IMR-90 (cell line): ENCODE data around the gene GJC3. TPM values are rescaled to one million over a fixed set of nuclear protein-coding genes. Genes with fewer than 3 reads are reported as not detected.

Experiments
- ATAC-seq: fragments of 200-7000 bp; cut with Tn5 transposase; 2 replicates; pipeline ENCODE4 v1.9.1; 2020; ENCODE audit warnings: low read depth, mild to moderate bottlenecking, moderate library complexity
- BruUV-seq: library from RNA; stranded (reverse); fragments of 400-500 nt; replicated peaks from 2 replicates; lab custom pipeline; 2021; lab: Mats Ljungman, UMichigan
- CTCF ChIA-PET: fragments of 300-600 bp; formaldehyde crosslinking; extraction: SDS; loops from one replicate; lab custom pipeline; 2021; ENCODE audit warnings: antibody characterized with exemption; lab: Yijun Ruan, JAX
- POLR2A ChIA-PET: fragments of 300-600 bp; sonication (Branson Sonifier 250); formaldehyde crosslinking; loops from one replicate; lab custom pipeline; 2022; ENCODE audit warnings: antibody characterized with exemption; ENCODE audit not compliant: unreplicated experiment; lab: Charles Lee
- DNase-seq: peaks from one replicate; pipeline ENCODE4 v3.0.0; 2013
- H2AFZ ChIP-seq: replicated peaks from 2 replicates; pipeline ENCODE3; 2013; ENCODE audit warnings: low read length, mild to moderate bottlenecking; ENCODE audit not compliant: poor library complexity
- H2AK5ac ChIP-seq: 2 replicates; pipeline ENCODE4 v1.6.1; 2013; ENCODE audit warnings: low read depth, low read length, inconsistent platforms
- H2AK9ac ChIP-seq: replicated peaks from 2 replicates; pipeline ENCODE3; 2013; ENCODE audit warnings: mild to moderate bottlenecking, low read depth, low read length, moderate library complexity; ENCODE audit not compliant: poor library complexity
- H2BK120ac ChIP-seq: 2 replicates; pipeline ENCODE4 v1.6.1; 2013; ENCODE audit warnings: low read depth, low read length, inconsistent platforms
- H2BK15ac ChIP-seq: 3 replicates; pipeline ENCODE4 v1.6.1; 2013; ENCODE audit warnings: low read depth, low read length, inconsistent platforms
- H2BK20ac ChIP-seq: 2 replicates; pipeline ENCODE4 v1.6.1; 2013; ENCODE audit warnings: low read depth, mild to moderate bottlenecking, inconsistent platforms, low read length, moderate library complexity
- H2BK5ac ChIP-seq: 2 replicates; pipeline ENCODE4 v1.6.1; 2013; ENCODE audit warnings: mild to moderate bottlenecking, low read depth, low read length, inconsistent platforms; ENCODE audit not compliant: poor library complexity, severe bottlenecking
- H3K14ac ChIP-seq: replicated peaks from 2 replicates; pipeline ENCODE4 v1.6.1; 2013; ENCODE audit warnings: low read depth, low read length, inconsistent platforms
- H3K18ac ChIP-seq: 2 replicates; pipeline ENCODE4 v1.6.1; 2013; ENCODE audit warnings: low read depth, low read length, control low read depth
- H3K23ac ChIP-seq: 2 replicates; pipeline ENCODE4 v1.6.1; 2013; ENCODE audit warnings: low read depth, low read length, inconsistent platforms
- H3K27ac ChIP-seq: 2 replicates; pipeline ENCODE4 v1.5.1; 2013; ENCODE audit warnings: mild to moderate bottlenecking, control low read depth, low read length; ENCODE audit not compliant: insufficient read depth
- H3K27me3 ChIP-seq: 2 replicates; pipeline ENCODE4 v1.6.1; 2013; ENCODE audit warnings: low read length; ENCODE audit not compliant: control insufficient read depth, insufficient read depth
- H3K36me3 ChIP-seq: 2 replicates; pipeline ENCODE4 v1.6.1; 2013; ENCODE audit warnings: low read length, mixed read lengths; ENCODE audit not compliant: control insufficient read depth, insufficient read depth
- H3K4ac ChIP-seq: 2 replicates; pipeline ENCODE4 v1.6.1; 2013; ENCODE audit warnings: low read depth, low read length, inconsistent platforms
- H3K4me1 ChIP-seq: 2 replicates; pipeline ENCODE4 v1.6.1; 2013; ENCODE audit warnings: low read length, mixed read lengths; ENCODE audit not compliant: control insufficient read depth, insufficient read depth
- H3K4me2 ChIP-seq: 2 replicates; pipeline ENCODE4 v1.6.1; 2013; ENCODE audit warnings: low read depth, mild to moderate bottlenecking, control low read depth, low read length, moderate library complexity
- H3K4me3 ChIP-seq: 2 replicates; pipeline ENCODE4 v1.5.1; 2013; ENCODE audit warnings: low read depth, mild to moderate bottlenecking, control low read depth, low read length, moderate library complexity; ENCODE audit not compliant: insufficient read depth
- H3K56ac ChIP-seq: 2 replicates; pipeline ENCODE4 v1.6.1; 2013; ENCODE audit warnings: low read length, inconsistent platforms; ENCODE audit not compliant: insufficient read depth; ENCODE audit errors: extremely low read depth
- H3K79me1 ChIP-seq, 2 experiments: 2 replicates each; pipeline ENCODE4 v1.6.1; 2013; ENCODE audit warnings: low read length in 2 of 2, inconsistent platforms in 1 of 2, low read depth in 1 of 2
- H3K9ac ChIP-seq: 2 replicates; pipeline ENCODE4 v1.6.1; 2013; ENCODE audit warnings: low read depth, low read length, control low read depth
- H3K9me1 ChIP-seq: 2 replicates; pipeline ENCODE4 v1.6.1; 2013; ENCODE audit warnings: low read length, inconsistent platforms; ENCODE audit not compliant: insufficient read depth
- H3K9me3 ChIP-seq: 2 replicates; pipeline ENCODE4 v1.6.1; 2013; ENCODE audit warnings: low read length; ENCODE audit not compliant: control insufficient read depth, insufficient read depth
- H4K20me1 ChIP-seq: 2 replicates; pipeline ENCODE4 v1.6.1; 2013; ENCODE audit warnings: low read length, inconsistent platforms; ENCODE audit not compliant: insufficient read depth
- H4K5ac ChIP-seq: 2 replicates; pipeline ENCODE4 v1.6.1; 2013; ENCODE audit warnings: mild to moderate bottlenecking, low read depth, low read length, control low read depth
- H4K8ac ChIP-seq, 2 experiments: 2 replicates each; pipeline ENCODE4 v1.6.1; 2013; ENCODE audit warnings: low read depth in 2 of 2, low read length in 2 of 2, control low read depth in 1 of 2, inconsistent platforms in 1 of 2
- H4K91ac ChIP-seq: 2 replicates; pipeline ENCODE4 v1.6.1; 2013; ENCODE audit warnings: low read depth, low read length, inconsistent platforms; ENCODE audit not compliant: insufficient read depth
- BHLHE40 ChIP-seq: fragments of 150-350 bp; IDR thresholded peaks from 2 replicates; pipeline ENCODE4 v1.6.1; 2016; ENCODE audit warnings: mild to moderate bottlenecking, low read depth, low read length
- CEBPB ChIP-seq: IDR thresholded peaks from 2 replicates; pipeline ENCODE4 v1.6.1; 2012; ENCODE audit warnings: low read depth, low read length, improper control_type of control experiment
- CHD1 ChIP-seq: IDR thresholded peaks from 2 replicates; pipeline ENCODE4 v1.6.1; 2012; ENCODE audit warnings: low read depth, low read length, improper control_type of control experiment
- FOS ChIP-seq: fragments of 150-350 bp; IDR thresholded peaks from 2 replicates; pipeline ENCODE4 v1.6.1; 2016; ENCODE audit warnings: low read depth, low read length
- MAFK ChIP-seq: IDR thresholded peaks from 2 replicates; pipeline ENCODE4 v1.6.1; 2012; ENCODE audit warnings: low read depth, low read length, improper control_type of control experiment
- MAZ ChIP-seq: IDR thresholded peaks from 2 replicates; pipeline ENCODE4 v1.6.1; 2012; ENCODE audit warnings: low read depth, mild to moderate bottlenecking, low read length, improper control_type of control experiment, moderate library complexity, borderline replicate concordance
- MXI1 ChIP-seq: IDR thresholded peaks from 2 replicates; pipeline ENCODE4 v1.6.1; 2012; ENCODE audit warnings: low read depth, mild to moderate bottlenecking, low read length, moderate library complexity, borderline replicate concordance
- NFE2L2 ChIP-seq: fragments of 150-350 bp; IDR thresholded peaks from 2 replicates; pipeline ENCODE4 v1.6.1; 2016; ENCODE audit warnings: low read depth, mild to moderate bottlenecking, low read length
- POLR2A ChIP-seq: IDR thresholded peaks from 2 replicates; pipeline ENCODE4 v1.6.1; 2012; ENCODE audit warnings: mild to moderate bottlenecking, low read depth, low read length
- RAD21 ChIP-seq: IDR thresholded peaks from 2 replicates; pipeline ENCODE4 v1.6.1; 2012; ENCODE audit warnings: low read length, improper control_type of control experiment
- RCOR1 ChIP-seq: IDR thresholded peaks from 2 replicates; pipeline ENCODE4 v1.6.1; 2012; ENCODE audit warnings: mild to moderate bottlenecking, low read length, improper control_type of control experiment; ENCODE audit not compliant: insufficient replicate concordance
- SMC3 ChIP-seq: fragments of 150-350 bp; IDR thresholded peaks from 2 replicates; pipeline ENCODE4 v1.6.1; 2016; ENCODE audit warnings: low read depth, mild to moderate bottlenecking, antibody characterized with exemption, low read length, moderate library complexity
- WGBS, 2 experiments: methylation state at CpG; one replicate each; pipeline versions ENCODE4 v1.1.5 to v1.1.7; 2013; ENCODE audit warnings: missing lambda C conversion rate in 2 of 2; ENCODE audit not compliant: insufficient read length in 1 of 2; ENCODE audit errors: extremely low coverage in 2 of 2; 5-methylcytosine and 5-hydroxymethylcytosine counted together
- dilution Hi-C: fragments of 300-500 bp; cut with HindIII; formaldehyde crosslinking; loops from one replicate; pipeline ENCODE4 v1.14.3; 2018; ENCODE audit warnings: low sequenced_read_pairs; ENCODE audit not compliant: unreplicated experiment
- in situ Hi-C: fragments of 300-500 bp; cut with MboI; formaldehyde crosslinking; loops from 3 replicates; pipeline ENCODE4 v1.14.3; 2019; ENCODE audit warnings: low sequenced_read_pairs, inconsistent platforms, mixed read lengths
- intact Hi-C: fragments of 100-400 bp; cut with micrococcal nuclease; formaldehyde crosslinking; loops from 2 replicates; pipeline ENCODE4 v1.10.0; 2022
- polyA plus RNA-seq, 3 experiments: library from polyadenylated mRNA; depleted of rRNA; stranded (reverse); fragments of >200 nt; gene quantifications; 2 replicates each; pipeline ENCODE4 v1.2.3, GENCODE V29; 2012; ENCODE audit warnings: low replicate concordance in 1 of 3
- total RNA-seq: library from RNA; depleted of rRNA; stranded (reverse); fragments of >200 nt; gene quantifications from 2 replicates; pipeline ENCODE4 v1.2.3, GENCODE V29; 2012
- TF ChIP-seq, protein P1 (sequence below): conservative IDR thresholded peaks from 2 replicates; pipeline ENCODE4 v1.5.1; 2012; ENCODE audit warnings: mild to moderate bottlenecking, low read depth, low read length, improper control_type of control experiment
- TF ChIP-seq, protein P2 (sequence below): fragments of 150-350 bp; IDR thresholded peaks from 2 replicates; pipeline ENCODE4 v1.6.1; 2017; ENCODE audit warnings: mild to moderate bottlenecking, antibody characterized with exemption, low read length, low read depth

Gene GJC3
- total and polyA plus RNA-seq, 2 of the 4 experiments (the other 2 are of a cell fraction), result not detected

DNA sequence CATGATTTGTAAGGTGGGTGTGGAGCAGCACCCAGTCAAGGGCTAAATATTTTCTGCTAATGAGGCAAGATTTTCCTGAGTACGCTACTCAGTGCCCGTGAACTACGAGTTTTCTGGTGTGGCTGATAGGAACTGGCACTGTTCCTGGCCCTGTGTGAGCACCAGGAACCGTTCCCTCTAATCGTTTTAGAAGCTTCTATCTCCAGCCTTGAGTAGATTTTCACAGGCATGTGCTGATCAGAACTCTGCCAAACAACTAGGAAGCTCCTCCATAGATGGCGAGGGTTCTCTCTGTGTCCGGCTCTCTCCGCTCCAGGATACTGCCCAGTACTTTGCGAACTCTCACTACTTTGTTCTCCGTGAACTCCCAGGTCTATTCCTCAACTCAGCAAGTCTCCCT lies 27.8 kb downstream of the GJC3 start (continued):
- no peak for TF ChIP-seq RCOR1

DNA sequence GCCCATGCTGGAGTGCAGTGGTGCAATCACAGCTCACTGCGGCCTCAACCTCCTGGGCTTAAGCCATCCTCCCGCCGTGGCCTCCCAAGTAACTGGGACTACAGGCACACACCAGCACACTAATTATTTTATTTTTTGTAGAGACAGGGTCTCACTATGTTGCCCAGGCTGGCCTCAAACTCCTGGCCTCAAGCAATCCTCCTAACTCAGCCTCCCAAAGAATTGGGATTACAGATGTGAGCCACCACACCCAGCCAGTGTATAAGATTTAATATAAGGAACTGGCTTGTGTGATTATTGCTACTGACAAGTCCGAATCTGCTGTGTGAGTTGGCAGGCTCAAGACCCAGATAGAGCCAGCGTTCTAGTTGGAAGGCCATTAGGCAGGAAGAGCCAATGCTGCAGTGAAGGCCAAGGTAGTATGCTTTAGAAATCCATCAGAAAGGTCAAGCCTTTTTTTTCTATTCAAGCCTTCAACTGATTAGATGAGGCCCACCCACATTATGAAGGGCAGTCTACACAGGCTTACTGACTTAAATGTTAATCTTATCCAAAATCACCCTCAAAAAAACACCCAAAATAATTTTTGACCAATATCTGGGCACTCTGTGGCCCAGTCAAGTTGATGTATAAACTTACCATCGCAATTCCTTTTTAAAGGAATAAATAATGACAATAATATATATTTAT lies 29.4 kb downstream of the GJC3 start:
- no peak overlapping the region for H2BK20ac ChIP-seq
- H3K18ac ChIP-seq, result no peak overlapping the region
- in situ Hi-C loops (no loop called here), dilution Hi-C loops (no loop called here), intact Hi-C loops (loop anchor here (10.0 kb wide), 1 partner anchor 265 kb away; no protein-coding TSS in a partner anchor)
- peaks cover 3% of the 10 kb centered on the region for H3K9me1 ChIP-seq
- no peak overlapping the region for H2BK5ac ChIP-seq
- H3K4me1 ChIP-seq, result no peaks in the 10 kb centered on the region
- no peak overlapping the region for H3K4ac ChIP-seq
- ATAC-seq, result no peak
- no peak overlapping the region for H3K23ac ChIP-seq
- BruUV-seq, result no TSS peak
- no peak overlapping the region for H3K14ac ChIP-seq
- H2BK120ac ChIP-seq, result no peak overlapping the region
- no peak for DNase-seq
- no peak overlapping the region for H4K8ac ChIP-seq
- H4K91ac ChIP-seq, result no peak overlapping the region
- no peak overlapping the region for H3K4me2 ChIP-seq
- no peak overlapping the region for H2AK9ac ChIP-seq
- H2AFZ ChIP-seq, result no peak overlapping the region
- H2BK15ac ChIP-seq, result no peak overlapping the region
- no peak overlapping the region for H3K27ac ChIP-seq
- H3K56ac ChIP-seq, result no peak overlapping the region
- no peak overlapping the region for H4K5ac ChIP-seq
- H3K4me3 ChIP-seq, result no peak overlapping the region
- peaks cover 38% of the 10 kb centered on the region for H3K36me3 ChIP-seq
- ChIA-PET CTCF (no interaction called here), POLR2A (no interaction called here)
- H3K9me3 ChIP-seq, result no peaks in the 10 kb centered on the region
- H3K9ac ChIP-seq, result no peak overlapping the region
- no peaks in the 10 kb centered on the region for H3K27me3 ChIP-seq
- peaks cover 0 to 9% of the 10 kb centered on the region in 2 experiments; a peak in 2 of 4 replicates for H3K79me1 ChIP-seq
- no peak overlapping the region for H2AK5ac ChIP-seq
- H4K20me1 ChIP-seq, result no peaks in the 10 kb centered on the region
- WGBS, 2 experiments, result no CpG with 5 or more reads among the region's 6 CpGs
- TF ChIP-seq, protein P1, sequence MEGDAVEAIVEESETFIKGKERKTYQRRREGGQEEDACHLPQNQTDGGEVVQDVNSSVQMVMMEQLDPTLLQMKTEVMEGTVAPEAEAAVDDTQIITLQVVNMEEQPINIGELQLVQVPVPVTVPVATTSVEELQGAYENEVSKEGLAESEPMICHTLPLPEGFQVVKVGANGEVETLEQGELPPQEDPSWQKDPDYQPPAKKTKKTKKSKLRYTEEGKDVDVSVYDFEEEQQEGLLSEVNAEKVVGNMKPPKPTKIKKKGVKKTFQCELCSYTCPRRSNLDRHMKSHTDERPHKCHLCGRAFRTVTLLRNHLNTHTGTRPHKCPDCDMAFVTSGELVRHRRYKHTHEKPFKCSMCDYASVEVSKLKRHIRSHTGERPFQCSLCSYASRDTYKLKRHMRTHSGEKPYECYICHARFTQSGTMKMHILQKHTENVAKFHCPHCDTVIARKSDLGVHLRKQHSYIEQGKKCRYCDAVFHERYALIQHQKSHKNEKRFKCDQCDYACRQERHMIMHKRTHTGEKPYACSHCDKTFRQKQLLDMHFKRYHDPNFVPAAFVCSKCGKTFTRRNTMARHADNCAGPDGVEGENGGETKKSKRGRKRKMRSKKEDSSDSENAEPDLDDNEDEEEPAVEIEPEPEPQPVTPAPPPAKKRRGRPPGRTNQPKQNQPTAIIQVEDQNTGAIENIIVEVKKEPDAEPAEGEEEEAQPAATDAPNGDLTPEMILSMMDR, result no peak
- TF ChIP-seq, protein P2, sequence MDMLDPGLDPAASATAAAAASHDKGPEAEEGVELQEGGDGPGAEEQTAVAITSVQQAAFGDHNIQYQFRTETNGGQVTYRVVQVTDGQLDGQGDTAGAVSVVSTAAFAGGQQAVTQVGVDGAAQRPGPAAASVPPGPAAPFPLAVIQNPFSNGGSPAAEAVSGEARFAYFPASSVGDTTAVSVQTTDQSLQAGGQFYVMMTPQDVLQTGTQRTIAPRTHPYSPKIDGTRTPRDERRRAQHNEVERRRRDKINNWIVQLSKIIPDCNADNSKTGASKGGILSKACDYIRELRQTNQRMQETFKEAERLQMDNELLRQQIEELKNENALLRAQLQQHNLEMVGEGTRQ, result no peak
- TF ChIP-seq BHLHE40 (no peak), RAD21 (no peak), CHD1 (no peak), CEBPB (no peak), POLR2A (no peak), MAFK (no peak), FOS (no peak), RCOR1 (no peak), MXI1 (no peak), MAZ (no peak), NFE2L2 (no peak), SMC3 (no peak)
